Right hindlimb (tissue), 1 donor: ENCODE data around the gene SUGP1.

Source experiments
- DNase-seq: peaks from one replicate; pipeline ENCODE4 v3.0.0-alpha.2; 2018

Gene SUGP1

DNA sequence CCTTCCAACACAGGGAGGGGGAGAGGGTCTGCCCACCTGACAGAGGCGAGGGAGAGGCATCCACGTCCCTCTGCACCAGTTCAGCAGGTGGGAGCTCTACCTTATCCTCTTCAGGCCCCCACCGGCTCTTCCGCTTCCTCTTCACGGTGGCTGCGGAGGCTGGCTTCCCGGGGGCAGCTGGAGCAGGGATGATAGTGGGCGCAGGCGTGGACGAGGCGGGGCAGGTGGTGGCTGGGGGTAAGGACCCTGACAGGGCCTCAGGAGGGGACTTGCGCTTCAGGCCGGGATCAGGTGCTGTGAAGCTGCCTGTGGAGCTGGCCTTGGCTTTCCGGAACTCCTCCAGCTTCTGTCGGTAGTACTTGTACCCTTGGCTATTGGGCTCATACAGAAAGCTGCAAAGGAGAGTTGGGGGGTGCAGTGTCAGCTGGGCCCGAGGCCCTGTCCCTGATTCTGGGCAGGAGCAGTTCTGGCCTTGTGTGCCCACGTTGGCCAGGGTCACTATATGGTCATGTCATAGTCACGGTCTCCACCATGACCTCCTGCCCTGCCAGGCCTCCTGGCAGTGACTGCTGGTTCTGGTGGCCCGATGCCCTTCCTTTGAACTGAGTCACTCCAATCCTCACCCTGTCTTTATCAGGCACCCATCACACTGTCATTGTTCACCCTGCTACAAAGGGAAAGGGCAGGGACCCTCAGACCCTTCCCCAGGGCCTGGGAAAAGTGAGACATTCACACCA, 23.2 kb downstream of the SUGP1 start:
- DNase-seq = no peak

DNA sequence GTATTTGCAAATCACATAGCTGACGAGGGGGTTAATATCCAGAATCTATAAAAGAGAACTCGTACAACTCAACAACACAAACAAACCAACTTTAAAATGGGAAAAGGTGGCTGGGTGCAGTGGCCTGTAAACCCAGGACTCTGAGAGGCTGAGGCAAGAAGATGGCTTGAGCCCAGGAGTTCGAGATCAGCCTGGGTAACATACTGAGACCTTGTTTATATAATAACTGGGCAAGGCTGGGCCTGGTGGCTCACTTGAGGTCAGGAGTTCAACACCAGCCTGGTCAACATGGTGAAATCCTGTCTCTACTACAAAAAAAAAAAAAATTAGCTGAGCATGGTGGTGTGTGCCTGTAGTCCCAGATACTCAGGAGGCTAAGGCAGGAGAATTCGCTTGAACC, 25.4 kb downstream of the SUGP1 start:
- DNase-seq = no peak

DNA sequence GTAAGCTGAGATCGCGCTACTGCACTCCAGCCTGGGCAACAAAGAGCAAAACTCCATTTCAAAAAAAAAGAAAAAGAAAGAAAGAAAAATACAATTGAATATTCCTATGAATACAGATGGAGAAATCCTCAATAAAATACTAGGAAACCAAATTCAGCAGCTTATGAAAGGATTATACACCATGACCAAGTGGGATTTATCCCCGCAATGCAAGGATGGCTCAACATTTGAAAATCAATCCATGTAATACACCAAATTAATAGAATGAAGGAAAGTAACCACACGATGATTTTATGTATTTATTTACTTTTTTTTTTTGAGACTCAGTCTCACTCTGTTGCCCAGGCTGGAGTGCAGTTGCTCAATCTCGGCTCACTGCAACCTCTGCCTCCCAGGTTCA, 27.7 kb downstream of the SUGP1 start:
- DNase-seq = no peak

DNA sequence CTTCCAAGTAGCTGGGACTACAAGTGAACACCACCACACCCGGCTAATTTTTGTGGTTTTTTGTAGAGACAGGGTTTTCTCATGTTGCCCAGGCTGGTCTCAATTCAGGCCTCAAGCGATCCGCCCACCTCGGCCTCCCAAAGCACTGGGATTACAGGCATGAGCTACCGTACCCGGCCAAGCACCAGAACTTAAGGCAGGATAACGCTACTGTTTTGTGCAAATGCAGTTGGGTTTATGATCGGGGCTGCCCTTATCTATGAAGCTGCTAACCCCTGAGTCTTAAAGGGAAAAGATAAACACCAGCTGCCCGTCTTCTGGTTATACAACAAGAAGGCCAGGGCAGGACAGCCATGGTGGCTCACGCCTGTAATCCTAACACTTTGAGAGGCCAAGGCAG, 34.6 kb downstream of the SUGP1 start:
- no peak for DNase-seq

DNA sequence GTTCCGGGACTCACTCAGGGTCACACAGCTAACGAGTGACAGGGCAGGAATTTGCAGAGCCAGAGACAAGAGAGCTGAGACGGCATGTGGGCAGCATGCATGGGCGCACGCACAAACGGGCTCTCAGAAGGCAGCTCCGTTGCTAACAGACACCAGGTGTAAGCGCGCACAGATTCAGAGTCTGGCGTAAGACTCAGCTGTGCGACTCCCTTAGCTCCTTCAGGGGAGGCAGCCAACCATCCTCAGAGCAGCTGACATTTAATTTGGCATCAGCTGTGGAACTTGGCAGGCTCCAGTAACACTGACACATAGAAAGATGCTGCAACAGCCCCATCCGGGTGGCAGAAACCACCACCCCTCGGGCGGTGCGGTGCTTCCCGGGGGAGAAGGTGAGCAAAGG, 39.7 kb downstream of the SUGP1 start:
- no peak for DNase-seq

DNA sequence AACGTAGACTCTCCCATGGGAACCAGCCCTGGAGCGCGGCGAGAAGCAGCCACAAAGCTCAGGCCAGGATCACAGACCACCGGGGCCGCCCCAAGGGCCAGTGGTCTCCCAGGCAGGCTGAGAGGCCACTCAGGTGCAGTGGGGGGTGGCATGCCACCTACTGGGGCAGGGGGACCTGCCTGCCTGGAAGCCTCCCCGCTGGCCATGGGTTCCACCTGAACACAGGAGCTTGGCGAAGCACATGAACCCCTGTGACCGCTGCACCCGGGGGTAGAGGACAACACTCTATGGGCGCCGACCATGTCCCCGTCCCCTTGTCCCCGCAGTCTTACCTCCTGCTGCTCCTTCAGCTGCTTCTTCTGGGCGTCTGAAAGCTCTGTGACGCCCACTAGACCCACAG, 40.5 kb downstream of the SUGP1 start:
- no peak for DNase-seq

DNA sequence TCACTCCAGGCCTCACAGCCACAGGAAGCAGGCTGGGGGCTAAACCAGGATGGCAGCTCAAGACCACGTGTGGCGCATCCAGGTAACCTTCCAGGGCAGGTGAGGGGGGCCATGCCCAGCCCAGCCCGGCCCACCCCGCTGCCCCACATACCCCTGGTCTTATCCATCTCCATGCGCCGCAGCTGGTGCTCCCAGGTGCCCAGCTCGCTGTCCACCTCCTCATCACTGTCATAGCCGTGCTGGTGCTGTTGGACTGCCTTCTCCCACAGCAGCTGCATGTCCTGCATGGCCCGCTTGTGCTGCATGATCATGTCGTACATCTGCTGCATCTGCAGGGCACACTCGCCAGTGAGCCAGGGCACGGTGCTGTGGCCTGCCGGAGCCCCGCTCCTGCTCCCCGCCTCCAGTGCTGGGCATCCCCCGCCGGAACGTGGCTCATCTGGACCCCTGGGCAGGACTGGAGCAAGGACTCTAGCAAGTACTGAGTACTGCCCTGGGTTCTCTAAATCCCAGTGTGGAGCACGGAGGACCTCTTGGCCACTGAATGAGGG, 41.2 kb downstream of the SUGP1 start:
- no peak for DNase-seq

DNA sequence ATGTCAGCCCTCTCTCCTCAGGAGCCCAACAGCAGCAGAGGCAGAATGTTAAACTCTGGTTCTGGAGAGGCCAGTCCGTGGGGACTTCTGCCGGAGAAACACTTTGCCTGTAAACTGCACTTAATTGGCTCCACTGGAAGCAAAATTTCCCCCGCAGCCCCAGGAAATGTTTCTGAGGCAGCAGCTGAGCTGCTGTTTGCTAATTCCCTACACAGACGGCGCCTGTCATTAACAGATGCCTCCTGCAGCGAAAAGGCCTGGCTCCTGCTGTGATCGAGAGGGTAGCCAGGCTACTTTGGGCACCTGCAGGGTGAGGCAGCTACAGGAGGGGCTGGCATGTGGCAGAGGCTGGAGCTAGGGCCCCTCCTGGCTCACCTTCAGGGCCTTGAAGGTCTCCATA, 42.0 kb downstream of the SUGP1 start:
- no peak for DNase-seq

DNA sequence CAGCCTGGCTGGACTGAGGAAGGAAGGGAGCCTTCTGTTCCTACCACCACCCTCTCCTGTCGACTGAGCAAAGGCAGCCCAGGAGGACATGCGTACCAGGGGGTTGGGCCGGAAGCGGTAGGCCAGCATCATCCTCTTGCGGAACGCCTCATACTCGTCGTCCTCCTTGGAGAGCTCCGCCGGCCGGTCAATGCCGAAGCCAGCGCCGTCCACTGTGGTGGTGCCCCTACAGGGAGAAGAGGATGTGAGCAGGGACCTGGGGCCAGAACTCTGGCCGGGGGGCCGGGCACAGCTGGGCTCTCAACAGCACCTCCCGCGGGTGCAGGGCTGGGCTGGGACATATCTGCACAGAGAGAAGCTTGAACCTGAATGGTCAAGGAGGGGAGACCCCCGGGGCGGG, 43.5 kb downstream of the SUGP1 start:
- DNase-seq = no peak

DNA sequence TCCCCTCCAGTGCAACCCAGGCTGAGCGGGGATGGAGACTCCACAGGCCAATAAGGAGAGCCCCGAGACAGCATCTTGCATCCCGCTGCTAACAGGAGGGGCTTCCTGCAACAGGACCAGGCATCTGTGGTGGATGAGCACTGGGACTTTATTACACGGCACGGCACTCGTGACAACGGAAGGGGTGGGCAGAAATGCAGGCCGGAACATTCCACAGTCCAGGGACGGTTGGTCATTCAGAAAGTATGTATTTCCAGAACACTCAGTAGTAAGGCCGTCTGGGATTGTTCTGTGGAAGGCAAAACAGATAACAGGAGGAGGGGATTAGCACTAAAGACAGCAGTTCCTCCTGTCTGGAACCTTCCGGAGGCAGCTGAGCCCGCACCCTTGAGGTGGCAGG, 43.9 kb downstream of the SUGP1 start:
- no peak for DNase-seq

DNA sequence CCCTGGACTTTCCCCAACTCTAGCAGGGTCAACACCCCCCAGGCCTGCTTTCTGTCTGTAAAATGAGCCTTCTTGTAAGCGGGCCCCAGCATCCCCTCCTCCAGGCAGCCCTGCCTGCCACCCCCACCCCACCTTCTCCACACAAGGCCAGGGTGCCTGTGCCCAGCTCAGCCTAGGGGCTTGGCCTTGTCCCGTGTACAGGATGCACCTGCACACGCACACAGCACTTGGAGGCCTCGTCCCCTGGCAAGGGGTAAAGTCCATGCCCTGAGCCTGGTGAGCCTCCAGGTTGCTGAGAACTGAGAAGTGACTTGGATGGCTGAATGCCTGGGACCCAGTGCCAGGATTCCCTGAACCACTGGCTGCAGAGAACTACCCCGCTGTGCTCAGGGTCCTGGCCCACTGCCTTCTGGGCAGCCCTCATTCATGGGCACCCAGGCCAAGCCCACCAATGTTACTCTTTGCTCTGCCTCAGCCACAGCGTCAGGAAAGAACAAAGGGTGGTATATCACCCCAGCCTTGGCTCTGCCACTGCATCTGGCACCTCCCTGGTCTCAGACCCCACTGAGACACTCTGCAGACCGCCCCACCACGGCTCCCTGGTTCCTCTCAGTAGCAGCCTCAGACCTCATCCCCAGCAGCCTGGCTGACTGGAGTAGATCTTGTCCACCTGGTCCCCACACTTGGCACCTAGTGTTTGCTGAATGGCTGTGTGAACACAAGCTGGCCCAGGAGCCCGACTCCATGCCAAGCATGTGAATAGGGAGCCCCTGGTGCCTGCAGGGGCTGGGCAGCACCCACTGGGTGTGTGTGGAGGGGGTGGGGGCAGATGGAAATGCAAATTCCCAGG, 45.4 kb downstream of the SUGP1 start:
- DNase-seq = no peak

DNA sequence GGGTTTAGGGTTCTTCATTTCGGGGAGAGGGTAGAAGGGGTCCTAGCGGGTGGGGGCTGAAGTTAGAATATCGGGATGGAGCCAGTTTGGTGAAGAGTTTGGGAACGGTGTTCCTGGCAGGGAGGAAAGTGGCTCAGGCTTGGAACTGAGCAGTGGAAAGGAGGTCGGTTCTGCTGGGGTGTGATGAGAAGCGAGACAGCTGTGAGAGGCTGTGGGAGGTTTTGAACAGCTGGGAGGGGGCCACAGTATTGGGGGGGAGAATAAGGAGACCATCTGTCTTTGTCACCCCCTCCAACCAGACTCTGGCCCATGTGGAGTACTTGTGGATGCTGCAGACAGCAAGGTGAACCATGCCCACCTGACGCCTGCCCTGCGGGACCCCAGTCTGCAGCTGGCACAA, 46.2 kb downstream of the SUGP1 start:
- peak; percentile 59 for DNase-seq

DNA sequence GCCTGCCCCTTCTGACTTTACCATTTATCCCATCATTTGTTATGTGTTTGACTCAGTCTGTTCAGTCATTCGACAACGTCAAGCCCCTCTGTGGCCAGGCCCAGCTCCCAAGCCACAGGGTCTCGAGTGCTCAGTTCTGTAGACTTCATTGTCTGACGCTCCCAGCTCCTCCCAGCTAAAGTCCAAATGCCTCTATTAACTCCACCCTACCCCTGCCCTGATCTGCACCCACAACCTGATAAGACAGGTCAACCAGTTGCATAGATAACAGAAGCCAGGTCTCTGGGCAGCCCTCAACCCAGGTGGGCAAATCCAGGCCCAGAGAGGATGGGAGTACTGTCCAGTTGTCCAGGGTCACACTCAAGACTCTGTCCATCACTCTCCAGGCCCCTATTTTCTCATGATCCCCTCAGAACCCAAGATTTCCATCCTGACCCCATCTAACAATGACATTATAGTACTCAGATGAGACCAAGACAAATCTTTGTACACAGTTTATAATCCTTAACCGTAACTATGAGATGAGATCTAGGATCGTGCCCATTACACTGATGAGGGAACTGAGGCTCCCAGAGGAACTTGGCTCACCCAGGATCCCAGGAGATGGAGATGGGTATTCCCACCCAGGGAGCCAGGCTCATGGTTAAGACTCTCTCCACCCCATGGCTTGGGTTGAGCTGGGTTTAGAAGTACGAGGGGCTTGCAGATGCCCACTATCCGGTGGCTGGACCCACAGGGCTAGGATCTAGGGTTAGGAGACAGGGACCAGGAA, 48.3 kb downstream of the SUGP1 start:
- DNase-seq = no peak

DNA sequence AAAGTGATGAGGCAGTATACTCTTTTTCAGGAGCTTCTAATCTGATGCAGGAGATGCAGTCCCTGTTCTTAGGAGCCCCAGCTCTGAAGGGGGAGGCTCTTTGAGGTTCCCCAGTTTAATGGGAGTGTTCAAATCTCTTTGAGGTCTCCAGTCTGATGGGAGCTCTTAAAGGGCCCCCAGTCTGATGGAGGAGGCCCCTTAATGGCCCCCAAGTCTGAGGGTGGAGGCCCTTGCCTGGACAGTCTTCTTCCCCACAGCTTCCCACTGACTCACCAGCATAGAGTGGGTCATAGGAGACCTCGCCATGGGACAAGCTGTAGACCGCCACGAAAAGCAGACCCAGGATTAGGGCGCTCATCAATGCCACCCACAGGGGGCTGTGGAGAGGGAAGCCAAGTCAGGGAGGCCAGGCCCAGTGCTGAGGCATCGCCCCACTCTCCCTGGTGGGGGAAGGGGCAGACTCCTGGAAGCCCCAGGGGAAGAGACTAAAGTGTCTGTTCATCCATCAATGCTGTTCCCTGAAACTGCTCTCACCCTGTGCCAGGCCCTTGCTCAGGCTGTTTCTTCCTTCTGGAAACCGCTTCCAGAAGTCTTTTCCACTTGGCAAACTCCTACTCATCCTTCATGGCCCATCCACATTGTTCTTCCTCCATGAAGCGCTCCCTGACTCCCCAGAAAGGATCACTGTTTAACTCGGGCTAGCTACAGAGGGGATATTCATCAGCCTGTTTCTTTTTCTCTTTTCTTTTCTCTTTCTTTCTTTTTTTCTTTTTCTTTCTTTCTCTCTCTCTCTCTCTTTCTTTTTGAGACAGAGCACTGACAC, 49.3 kb downstream of the SUGP1 start:
- no peak for DNase-seq

DNA sequence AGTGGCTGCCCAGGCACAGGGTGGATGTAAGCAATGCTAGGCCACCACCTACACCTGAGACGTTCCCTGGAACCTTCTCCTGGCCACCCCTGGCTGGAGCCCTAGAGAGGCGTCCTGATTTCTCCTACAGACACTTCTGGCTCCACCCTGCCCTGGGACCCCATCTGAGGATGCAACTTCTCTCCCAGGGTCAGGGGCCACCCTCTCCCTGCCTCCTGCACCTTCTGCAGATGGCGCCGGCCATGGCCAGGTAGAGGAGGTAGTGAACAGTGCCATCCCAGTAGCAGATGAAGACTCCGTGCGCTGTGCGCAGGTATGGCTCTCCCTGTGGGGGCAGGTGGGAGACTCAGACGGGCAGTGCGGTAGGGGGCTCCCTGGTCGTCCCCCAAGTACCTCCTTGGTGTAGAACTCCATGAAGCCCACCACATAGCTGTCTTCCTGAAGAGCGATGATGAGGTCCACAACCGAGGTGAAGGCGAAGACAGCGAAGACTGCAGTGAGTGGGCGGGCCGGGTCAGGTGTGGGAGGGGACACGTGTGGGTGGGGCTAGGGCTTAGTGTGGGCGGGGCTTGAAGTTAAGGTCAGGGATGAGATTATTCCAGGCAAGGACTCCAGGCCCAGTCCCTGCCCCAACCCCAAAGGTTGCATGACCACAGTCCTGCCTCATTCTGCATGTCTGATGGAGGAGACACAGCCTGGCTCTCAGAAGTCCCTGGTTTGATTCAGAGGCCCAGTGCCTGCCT, 50.2 kb downstream of the SUGP1 start:
- no peak for DNase-seq

DNA sequence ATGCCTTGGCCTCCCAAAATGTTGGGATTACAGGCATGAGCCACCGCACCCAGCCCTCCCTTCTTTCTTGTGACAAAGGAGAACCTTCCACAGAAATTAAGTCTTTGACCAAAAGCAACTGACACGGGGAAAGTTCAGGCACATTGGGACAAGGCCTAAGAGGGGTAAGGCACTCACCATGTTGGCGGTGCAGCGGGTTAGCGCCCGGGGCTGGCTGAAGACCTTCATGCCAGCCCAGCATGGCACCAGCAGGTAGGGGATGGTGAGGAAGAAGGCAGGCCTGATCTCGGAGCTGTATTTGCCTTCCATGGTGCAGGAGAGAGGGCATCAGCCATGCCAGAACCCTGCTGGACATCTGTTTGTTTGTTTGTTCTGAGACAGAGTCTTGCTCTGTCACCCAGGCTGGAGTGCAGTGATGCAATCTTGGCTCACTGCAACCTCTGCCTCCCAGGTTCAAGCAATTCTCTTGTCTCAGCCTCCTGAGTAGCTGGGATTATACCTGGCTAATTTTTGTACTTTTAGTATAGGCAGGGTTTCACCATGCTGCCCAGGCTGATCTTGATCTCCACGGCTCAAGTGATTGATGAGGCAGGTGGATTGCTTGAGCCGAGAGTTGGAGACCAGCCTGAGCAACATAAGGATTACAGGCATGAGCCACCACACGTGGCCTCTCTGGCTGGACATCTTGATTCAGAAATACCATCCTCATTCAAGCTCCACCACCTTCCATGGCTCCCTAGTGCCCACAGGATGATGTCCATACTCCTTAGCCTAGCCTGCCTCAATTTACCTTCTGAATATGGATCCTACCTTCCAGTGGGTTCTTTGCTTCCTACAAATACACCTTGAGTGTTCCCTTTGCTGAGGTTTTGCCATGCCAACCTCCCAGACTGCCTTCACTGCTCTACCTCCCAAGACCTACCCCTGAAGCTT, 51.6 kb downstream of the SUGP1 start:
- DNase-seq = no peak

DNA sequence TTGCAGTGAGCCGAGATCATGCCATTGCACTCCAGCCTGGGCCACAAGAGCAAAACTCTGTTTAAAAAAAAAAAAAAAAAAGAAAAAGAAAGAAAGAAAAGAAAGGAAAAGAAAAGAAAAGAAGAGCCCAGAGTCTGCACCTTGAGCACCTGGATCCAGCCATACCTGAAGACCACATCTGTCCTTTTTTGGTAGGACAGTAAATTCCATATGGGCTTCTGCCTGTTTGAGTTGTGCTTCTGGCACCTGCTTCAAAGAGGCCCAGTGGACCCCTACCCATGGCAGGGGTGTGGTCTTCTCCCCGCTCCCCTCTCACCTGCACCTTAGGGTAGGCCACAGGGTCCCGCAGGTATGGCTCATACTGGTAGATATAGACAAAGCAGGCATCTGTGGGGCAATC, 53.0 kb downstream of the SUGP1 start:
- DNase-seq = no peak

DNA sequence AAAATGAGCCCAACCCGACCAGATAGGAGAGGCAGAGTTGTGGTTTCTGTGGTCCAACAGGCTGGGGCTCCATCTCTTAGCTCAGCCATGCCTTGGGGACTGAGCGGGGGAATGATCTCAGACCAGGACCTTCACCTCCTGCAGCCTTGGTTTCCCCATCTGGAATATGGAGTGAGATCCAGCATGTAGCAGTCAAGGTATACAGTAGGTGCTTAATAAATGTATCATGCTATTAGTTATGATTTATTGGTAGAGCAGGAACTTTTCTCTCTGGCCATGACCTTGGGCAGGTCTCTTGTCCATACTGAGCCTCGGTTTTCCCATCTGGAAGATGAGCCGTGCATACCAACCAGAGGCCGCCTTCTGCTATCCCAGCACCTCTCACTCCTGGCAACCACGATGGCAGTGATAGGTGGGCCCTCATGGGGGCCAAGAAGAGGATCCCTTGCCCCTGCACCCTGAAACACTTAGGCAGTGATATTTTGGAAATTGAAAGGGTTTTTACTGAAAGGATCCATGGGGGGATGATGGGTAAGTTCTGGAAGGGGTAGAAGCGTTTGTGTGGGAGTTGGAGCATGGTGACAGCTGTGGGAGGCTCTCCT, 56.3 kb downstream of the SUGP1 start:
- no peak for DNase-seq

DNA sequence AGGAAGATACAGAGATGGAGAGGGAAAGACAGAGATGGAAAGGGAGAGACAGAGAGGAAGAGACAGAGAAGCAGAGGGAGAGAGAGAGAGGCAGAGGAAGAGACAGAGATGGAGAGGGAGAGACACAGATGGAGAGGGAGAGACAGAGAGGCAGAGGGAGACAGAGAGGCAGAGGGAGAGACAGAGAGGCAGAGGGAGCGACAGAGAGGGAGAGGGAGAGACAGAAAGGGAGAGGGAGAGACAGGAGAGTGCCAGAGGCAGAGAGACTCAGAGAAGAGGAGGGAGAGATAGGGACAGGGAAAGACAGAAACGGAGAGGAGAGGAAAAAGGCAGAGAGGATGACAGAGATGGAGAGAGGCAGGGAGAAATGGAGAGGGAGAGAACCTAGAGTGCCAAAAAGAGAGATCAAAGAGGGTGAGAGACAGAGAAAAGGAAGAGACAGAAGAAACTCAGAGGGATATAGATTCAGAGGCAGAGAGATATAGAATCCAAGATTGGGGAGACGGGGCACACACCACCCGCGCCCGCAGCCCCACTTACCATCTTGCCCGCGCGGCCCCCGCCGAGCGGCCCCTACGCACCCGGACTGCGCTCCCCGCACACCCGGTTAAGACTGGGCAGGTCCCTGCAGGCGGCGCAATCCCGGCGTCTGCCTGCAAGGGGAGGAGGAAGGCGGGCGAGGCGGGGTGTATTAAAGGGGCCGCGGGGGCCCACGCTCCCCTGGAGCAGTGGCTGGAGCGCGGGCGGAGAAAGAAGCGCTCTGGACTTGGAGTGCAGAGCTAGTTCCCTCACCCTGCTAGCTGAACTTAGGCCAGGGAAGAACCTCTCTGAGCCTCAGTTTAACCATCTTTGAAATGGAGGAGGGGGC, 57.9 kb downstream of the SUGP1 start:
- DNase-seq = no peak
